Rectal smooth muscle tissue (tissue), 1 donor: ENCODE measurements around the gene CADPS2.
"Not testable (repeated sequence)": the region's sequence is repeated elsewhere in the genome, so short reads cannot be mapped to it uniquely, and the experiment has no call there.

Experiments
- H3K27ac ChIP-seq: one replicate; pipeline ENCODE4 v1.7.0; 2013; ENCODE audit warnings: low read depth, low read length, inconsistent platforms
- H3K27me3 ChIP-seq: one replicate; pipeline ENCODE4 v1.7.0; 2013; ENCODE audit warnings: low read length; ENCODE audit not compliant: control insufficient read depth, insufficient read depth
- H3K36me3 ChIP-seq: one replicate; pipeline ENCODE4 v1.7.0; 2013; ENCODE audit warnings: low read length; ENCODE audit not compliant: control insufficient read depth, insufficient read depth
- H3K4me1 ChIP-seq: one replicate; pipeline ENCODE4 v1.7.0; 2013; ENCODE audit warnings: low read length; ENCODE audit not compliant: control insufficient read depth, insufficient read depth
- H3K4me3 ChIP-seq: one replicate; pipeline ENCODE4 v1.7.0; 2013; ENCODE audit warnings: low read length
- H3K9ac ChIP-seq: one replicate; pipeline ENCODE4 v1.7.0; 2013; ENCODE audit warnings: low read length

CADPS2 gene

GRCh38 chr7:122675011-122675410, 211.2 kb downstream of the CADPS2 start:
- Histone ChIP-seq H3K9ac (no peak overlapping the region), H3K4me1 (peaks cover 3% of the 10 kb centered on the region), H3K27ac (no peak overlapping the region), H3K4me3 (no peak overlapping the region), H3K36me3 (no peaks in the 10 kb centered on the region), H3K27me3 (no peaks in the 10 kb centered on the region)

GRCh38 chr7:122674502-122674901, 211.8 kb downstream of the CADPS2 start:
- Histone ChIP-seq H3K4me3 (no peak overlapping the region), H3K27me3 (no peaks in the 10 kb centered on the region), H3K36me3 (no peaks in the 10 kb centered on the region), H3K9ac (no peak overlapping the region), H3K27ac (no peak overlapping the region), H3K4me1 (peaks cover 3% of the 10 kb centered on the region)

GRCh38 chr7:122673951-122674350, 212.3 kb downstream of the CADPS2 start:
- no peak overlapping the region for H3K9ac ChIP-seq
- H3K27me3 ChIP-seq, result no peaks in the 10 kb centered on the region
- H3K36me3 ChIP-seq, result no peaks in the 10 kb centered on the region
- H3K4me1 ChIP-seq, result peaks cover 3% of the 10 kb centered on the region
- no peak overlapping the region for H3K4me3 ChIP-seq
- H3K27ac ChIP-seq, result no peak overlapping the region

- Histone ChIP-seq H3K4me1 (peaks cover 3% of the 10 kb centered on the region), H3K27me3 (no peaks in the 10 kb centered on the region), H3K4me3 (no peak overlapping the region), H3K27ac (no peak overlapping the region), H3K36me3 (no peaks in the 10 kb centered on the region), H3K9ac (no peak overlapping the region)
These were observed 213.7 kb downstream of the CADPS2 start for GRCh38 chr7:122672536-122672935.

GRCh38 chr7:122663733-122664132, 222.5 kb downstream of the CADPS2 start:
- Histone ChIP-seq H3K4me3 (no peak overlapping the region), H3K27ac (no peak overlapping the region), H3K4me1 (no peaks in the 10 kb centered on the region), H3K9ac (no peak overlapping the region), H3K27me3 (no peaks in the 10 kb centered on the region), H3K36me3 (no peaks in the 10 kb centered on the region)

- H3K9ac ChIP-seq, result no peak overlapping the region
- H3K27me3 ChIP-seq, result no peaks in the 10 kb centered on the region
- H3K4me3 ChIP-seq, result no peak overlapping the region
- no peak overlapping the region for H3K27ac ChIP-seq
- no peaks in the 10 kb centered on the region for H3K4me1 ChIP-seq
- no peaks in the 10 kb centered on the region for H3K36me3 ChIP-seq
These were observed 227.4 kb downstream of the CADPS2 start for GRCh38 chr7:122658856-122659255.

- Histone ChIP-seq H3K36me3 (no peaks in the 10 kb centered on the region), H3K4me1 (no peaks in the 10 kb centered on the region), H3K9ac (no peak overlapping the region), H3K27me3 (no peaks in the 10 kb centered on the region), H3K4me3 (no peak overlapping the region), H3K27ac (no peak overlapping the region)
These were observed 232.6 kb downstream of the CADPS2 start for GRCh38 chr7:122653685-122654084.

GRCh38 chr7:122652876-122653275, 233.4 kb downstream of the CADPS2 start:
- Histone ChIP-seq H3K9ac (no peak overlapping the region), H3K4me1 (no peaks in the 10 kb centered on the region), H3K4me3 (no peak overlapping the region), H3K27ac (no peak overlapping the region), H3K36me3 (no peaks in the 10 kb centered on the region), H3K27me3 (no peaks in the 10 kb centered on the region)

- Histone ChIP-seq H3K9ac (no peak overlapping the region), H3K36me3 (no peaks in the 10 kb centered on the region), H3K27ac (no peak overlapping the region), H3K27me3 (no peaks in the 10 kb centered on the region), H3K4me3 (no peak overlapping the region), H3K4me1 (no peaks in the 10 kb centered on the region)
These were observed 234.8 kb downstream of the CADPS2 start for GRCh38 chr7:122651451-122651850.

- Histone ChIP-seq H3K27ac (no peak overlapping the region), H3K4me1 (no peaks in the 10 kb centered on the region), H3K9ac (no peak overlapping the region), H3K27me3 (no peaks in the 10 kb centered on the region), H3K4me3 (no peak overlapping the region), H3K36me3 (no peaks in the 10 kb centered on the region)
These were observed 243.0 kb downstream of the CADPS2 start for GRCh38 chr7:122643250-122643649.

- H3K27ac ChIP-seq, result no peak overlapping the region
- no peaks in the 10 kb centered on the region for H3K36me3 ChIP-seq
- no peak overlapping the region for H3K4me3 ChIP-seq
- no peak overlapping the region for H3K9ac ChIP-seq
- no peaks in the 10 kb centered on the region for H3K27me3 ChIP-seq
- H3K4me1 ChIP-seq, result no peaks in the 10 kb centered on the region
These were observed 247.8 kb downstream of the CADPS2 start for GRCh38 chr7:122638459-122638858.

- no peak overlapping the region for H3K9ac ChIP-seq
- no peak overlapping the region for H3K4me3 ChIP-seq
- no peaks in the 10 kb centered on the region for H3K27me3 ChIP-seq
- H3K4me1 ChIP-seq, result no peaks in the 10 kb centered on the region
- H3K27ac ChIP-seq, result no peak overlapping the region
- H3K36me3 ChIP-seq, result no peaks in the 10 kb centered on the region
These were observed 248.5 kb downstream of the CADPS2 start for GRCh38 chr7:122637784-122638183.

GRCh38 chr7:122635481-122635880, 250.8 kb downstream of the CADPS2 start:
- not testable (repeated sequence) for H3K4me1 ChIP-seq, H3K27ac ChIP-seq, H3K27me3 ChIP-seq, H3K4me3 ChIP-seq, H3K9ac ChIP-seq, H3K36me3 ChIP-seq
